ENCODE measurements around the gene AGAP9.
A peak's percentile ranks its signal among the peaks of the same experiment; 100 is the strongest.
"Not testable (repeated sequence)": the region's sequence is repeated elsewhere in the genome, so short reads cannot be mapped to it uniquely, and the experiment has no call there.

The AGAP9 gene

DNA sequence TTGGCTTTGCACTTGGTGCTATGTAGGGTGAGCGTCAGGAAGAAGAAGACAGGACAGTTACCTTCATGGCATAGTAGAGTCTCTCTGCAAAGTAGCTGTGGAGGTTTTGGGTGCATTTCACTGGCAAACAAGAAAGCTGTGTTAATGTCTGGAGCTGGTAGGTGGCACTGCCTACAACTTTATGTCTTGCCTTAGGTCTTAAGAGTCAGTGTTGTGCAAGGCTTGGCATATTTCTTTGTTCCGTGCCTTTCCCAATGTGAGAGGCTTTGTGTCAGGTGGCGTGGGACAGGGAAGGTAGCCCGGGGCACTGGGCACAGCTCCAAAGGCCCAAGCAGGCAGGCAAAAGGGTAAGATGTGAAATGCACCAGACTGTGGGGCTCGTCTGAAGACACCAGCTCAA is 51.4 kb downstream of the AGAP9 start:
- H3K4me3 ChIP-seq (ENCODE audit: low read depth, low read length); DNase-seq (ENCODE audit: low read depth): not testable (repeated sequence)

DNA sequence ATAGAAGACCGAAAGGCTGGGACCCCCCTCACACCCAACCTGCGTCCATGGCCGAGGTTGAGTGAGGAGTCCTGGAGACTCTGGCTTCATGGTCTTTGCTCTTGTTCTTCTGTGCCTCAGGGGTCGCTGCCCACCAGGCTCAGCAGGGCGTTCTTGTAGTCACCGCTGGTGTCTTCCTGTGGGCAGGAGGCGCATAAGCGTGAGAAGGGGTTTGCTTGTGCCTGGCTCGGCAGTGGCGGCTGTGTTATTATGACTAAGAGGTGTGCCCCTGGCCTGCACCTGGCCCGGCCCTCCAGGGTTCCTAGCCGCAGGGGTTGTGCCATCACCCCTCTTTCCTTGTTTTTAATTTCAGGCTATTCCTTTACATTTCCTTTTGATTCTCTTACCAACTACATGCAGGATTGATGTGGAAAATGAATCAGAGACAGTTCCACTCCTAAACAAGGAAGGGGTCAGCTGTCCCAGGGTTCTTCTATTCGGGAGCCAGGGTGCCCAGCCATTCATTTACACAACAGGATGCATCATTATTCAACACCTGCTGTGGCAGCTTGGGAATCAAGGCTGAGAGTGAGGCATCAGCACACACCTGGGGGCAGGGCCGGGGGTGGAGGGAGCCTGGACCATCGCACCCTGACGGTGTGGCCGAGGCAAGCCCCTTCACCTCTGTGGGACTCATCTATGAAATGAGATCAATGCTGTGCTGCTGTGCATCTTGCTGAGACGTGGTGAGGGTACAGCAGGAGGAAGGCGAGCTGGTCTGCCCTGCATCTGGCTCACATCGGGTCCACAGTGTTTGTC is 54.5 kb downstream of the AGAP9 start:
- H3K4me3 ChIP-seq (ENCODE audit: low read depth, low read length); DNase-seq (ENCODE audit: low read depth): not testable (repeated sequence)

DNA sequence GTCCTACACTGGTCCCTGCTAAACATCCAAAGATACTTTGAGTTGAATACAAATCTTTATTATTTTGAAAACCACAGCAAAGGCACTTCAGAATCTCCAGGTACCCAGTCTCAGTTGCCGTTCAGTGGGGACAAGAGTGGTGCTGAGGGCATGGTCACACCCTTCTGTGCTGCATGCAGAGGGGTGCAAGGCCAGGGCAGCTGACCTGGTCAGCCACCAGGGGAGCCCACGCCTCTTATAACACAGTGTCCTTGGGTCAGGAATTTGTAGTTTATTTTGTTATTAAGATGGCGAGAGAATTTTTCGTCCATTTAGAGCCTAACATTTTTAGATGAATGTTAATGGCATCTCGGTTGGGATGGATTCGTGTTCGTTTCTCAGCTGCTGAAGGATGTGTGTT is 55.5 kb downstream of the AGAP9 start:
- not testable (repeated sequence) for H3K4me3 ChIP-seq (ENCODE audit: low read depth, low read length); DNase-seq (ENCODE audit: low read depth)

DNA sequence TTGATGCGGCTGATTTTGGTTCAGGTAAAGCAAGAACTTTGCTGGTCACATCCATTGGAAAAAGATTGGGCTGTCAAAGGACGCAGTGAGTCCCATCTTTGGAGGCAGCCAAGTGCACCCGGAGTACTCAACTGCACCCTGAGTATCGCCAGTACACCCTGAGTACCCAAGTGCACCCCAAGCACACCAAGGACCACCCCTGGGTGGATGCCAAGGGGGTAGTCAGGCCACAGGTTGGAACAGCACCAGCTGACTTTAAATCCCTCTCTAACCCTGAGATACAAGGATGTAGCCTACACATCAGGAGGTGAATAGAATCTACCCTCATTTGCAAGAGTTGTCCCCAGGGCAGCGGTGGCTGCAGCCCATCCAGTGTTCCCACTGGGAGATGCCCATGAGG is 56.0 kb downstream of the AGAP9 start:
- H3K4me3 ChIP-seq (ENCODE audit: low read depth, low read length); DNase-seq (ENCODE audit: low read depth): not testable (repeated sequence)

DNA sequence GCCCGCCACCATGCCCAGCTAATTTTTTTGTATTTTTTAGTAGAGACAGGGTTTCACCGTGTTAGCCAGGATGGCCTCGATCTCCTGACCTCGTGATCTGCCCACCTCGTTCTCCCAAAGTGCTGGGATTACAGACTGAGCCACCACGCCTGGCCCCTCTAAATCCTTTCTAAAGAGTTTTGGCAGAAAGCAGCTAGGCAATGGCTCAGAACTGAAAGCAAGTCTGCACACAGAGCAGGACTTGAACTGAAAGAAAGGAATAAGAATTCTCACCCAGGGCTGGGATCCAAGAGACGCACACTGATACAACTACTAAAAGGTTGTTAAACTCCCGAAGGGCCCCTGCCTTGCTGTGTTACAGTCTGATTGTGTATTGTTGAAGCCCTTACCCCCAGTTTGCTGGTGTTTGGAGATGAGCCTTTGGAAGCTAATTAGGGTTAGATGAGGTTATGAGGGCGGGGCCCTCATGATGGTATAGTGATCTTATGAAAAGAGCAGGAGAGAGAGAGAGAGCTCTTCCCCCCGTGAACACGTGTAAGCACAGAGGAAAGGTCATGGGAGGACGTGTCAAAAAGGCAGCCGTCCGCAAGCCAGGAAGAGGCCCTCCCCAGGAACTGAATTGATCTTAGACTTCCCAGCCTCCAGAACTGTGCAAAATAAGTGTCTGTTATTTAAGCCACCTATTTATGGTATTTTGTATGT is 58.1 kb downstream of the AGAP9 start:
- not testable (repeated sequence) for H3K4me3 ChIP-seq (ENCODE audit: low read depth, low read length); DNase-seq (ENCODE audit: low read depth)

GRCh38 chr10:47462577-47463358 is 60.7 kb downstream of the AGAP9 start:
- H3K4me3 ChIP-seq (ENCODE audit: low read depth, low read length); DNase-seq (ENCODE audit: low read depth): not testable (repeated sequence)

DNA sequence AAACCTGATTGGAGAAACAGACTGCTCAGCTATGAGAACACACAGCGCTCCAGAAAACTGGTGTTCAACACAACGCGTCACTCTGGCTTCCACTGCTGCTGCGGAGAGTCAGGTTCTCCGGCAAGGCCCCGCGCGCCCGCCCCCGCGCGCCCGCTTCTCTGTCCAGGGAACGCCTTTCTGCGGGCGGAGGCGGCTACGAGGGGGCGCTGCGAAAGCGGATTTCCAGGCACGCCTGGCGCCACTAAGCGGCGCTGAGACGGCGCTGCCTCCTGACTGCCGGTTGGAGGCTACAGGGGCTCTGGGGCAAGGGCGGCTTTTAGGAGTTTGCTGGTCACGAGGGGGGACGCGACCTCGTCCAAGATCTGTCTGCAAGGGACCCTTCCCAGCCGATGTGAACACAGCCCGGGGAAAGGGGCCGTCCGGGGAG is 62.2 kb downstream of the AGAP9 start:
- not testable (repeated sequence) for H3K4me3 ChIP-seq (ENCODE audit: low read depth, low read length)
- DNase-seq (ENCODE audit: low read depth): peak; percentile 2

DNA sequence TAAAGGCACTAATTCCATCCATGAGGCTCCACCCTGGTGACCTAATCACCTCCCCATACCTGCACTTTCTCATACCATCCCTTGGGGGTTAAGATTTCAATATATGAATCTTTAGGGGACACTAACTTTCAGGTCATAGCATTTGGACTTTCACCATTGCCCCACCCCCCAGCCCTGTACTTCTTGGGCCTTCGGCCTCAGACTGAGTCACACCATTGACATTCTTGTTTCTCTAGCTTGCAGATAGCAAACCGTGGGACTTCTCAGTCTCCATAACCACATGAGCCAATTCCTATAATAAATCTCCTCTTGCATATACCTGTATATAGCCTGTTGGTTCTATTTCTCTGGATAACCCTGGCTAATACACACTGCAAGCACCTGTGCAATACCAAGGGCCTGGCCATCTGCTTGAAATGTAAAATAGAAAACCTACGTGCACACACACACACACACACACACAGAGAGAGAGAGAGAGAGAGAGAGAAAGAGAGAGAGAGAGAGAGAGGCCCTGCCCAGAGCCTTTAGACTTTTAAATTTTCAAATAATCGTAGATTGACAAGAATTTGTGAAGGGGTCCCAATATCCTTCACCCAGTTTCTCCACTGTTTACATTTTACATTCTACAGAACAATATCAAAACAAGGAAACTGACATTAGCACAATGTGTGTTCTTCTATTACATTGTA is 64.8 kb downstream of the AGAP9 start:
- TF ChIP-seq CTCF (IDR thresholded peaks at IDR 0.05; ENCODE audit: control insufficient read depth, extremely low read depth, insufficient read depth): no peak
- H3K4me3 ChIP-seq (ENCODE audit: low read depth, low read length): no peak overlapping the region
- no peak for DNase-seq (ENCODE audit: low read depth)

- DNase-seq (ENCODE audit: low read depth): no peak
- TF ChIP-seq CTCF (IDR thresholded peaks at IDR 0.05; ENCODE audit: control insufficient read depth, extremely low read depth, insufficient read depth): no peak
- H3K4me3 ChIP-seq (ENCODE audit: low read depth, low read length): no peak overlapping the region
Observed at GRCh38 chr10:47457826-47458225, 65.6 kb downstream of the AGAP9 start.

DNA sequence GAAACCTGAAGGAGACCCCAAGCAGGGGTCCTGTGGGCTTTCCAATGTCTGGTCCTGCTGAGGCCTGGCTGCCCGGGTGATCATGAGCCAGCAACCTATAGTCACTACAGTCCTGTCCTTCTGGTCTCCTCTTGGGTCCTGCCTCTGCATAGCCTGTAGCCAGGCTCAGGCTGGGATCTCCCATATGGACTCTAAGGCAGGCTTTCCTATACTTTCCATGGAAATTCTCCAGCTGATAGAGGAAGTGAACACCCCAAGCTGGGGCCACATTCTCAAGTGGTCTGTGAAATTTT is 66.0 kb downstream of the AGAP9 start:
- DNase-seq (ENCODE audit: low read depth): no peak
- TF ChIP-seq CTCF (IDR thresholded peaks at IDR 0.05; ENCODE audit: control insufficient read depth, extremely low read depth, insufficient read depth): no peak
- H3K4me3 ChIP-seq (ENCODE audit: low read depth, low read length): no peak overlapping the region
